ENCODE results near the gene GSTO2.

DNA sequence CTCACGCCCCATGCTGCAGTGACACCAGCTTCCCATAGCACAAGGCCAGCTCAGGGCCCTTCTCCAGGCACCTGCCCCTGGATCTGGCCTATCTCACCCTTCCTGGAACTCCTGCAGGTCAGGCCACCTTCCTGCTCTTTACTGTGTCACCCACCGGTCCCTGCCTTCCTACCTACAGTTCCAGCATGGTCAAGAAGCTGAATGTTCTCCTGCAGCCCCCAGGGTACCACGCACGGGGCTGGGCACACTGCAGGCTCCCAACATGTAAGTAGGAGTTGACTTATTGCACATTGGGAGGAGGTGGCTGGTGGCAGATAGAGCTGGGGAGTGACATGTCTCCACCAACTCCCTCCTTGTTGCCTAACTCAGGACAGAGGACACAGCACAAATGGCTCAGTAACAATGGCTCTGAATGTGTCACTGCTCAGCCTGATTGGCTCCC lies 54.8 kb downstream of the GSTO2 start:
- TF ChIP-seq, protein P1, sequence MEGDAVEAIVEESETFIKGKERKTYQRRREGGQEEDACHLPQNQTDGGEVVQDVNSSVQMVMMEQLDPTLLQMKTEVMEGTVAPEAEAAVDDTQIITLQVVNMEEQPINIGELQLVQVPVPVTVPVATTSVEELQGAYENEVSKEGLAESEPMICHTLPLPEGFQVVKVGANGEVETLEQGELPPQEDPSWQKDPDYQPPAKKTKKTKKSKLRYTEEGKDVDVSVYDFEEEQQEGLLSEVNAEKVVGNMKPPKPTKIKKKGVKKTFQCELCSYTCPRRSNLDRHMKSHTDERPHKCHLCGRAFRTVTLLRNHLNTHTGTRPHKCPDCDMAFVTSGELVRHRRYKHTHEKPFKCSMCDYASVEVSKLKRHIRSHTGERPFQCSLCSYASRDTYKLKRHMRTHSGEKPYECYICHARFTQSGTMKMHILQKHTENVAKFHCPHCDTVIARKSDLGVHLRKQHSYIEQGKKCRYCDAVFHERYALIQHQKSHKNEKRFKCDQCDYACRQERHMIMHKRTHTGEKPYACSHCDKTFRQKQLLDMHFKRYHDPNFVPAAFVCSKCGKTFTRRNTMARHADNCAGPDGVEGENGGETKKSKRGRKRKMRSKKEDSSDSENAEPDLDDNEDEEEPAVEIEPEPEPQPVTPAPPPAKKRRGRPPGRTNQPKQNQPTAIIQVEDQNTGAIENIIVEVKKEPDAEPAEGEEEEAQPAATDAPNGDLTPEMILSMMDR (conservative IDR thresholded peaks at IDR 0.05; ENCODE audit: low read length): no peak
- TF ChIP-seq EZH2phosphoT487 (IDR thresholded peaks at IDR 0.05; ENCODE audit: borderline replicate concordance): no peak

All from Loucy (cell line).